ENCODE results near the gene TLL1.

TLL1 gene

DNA sequence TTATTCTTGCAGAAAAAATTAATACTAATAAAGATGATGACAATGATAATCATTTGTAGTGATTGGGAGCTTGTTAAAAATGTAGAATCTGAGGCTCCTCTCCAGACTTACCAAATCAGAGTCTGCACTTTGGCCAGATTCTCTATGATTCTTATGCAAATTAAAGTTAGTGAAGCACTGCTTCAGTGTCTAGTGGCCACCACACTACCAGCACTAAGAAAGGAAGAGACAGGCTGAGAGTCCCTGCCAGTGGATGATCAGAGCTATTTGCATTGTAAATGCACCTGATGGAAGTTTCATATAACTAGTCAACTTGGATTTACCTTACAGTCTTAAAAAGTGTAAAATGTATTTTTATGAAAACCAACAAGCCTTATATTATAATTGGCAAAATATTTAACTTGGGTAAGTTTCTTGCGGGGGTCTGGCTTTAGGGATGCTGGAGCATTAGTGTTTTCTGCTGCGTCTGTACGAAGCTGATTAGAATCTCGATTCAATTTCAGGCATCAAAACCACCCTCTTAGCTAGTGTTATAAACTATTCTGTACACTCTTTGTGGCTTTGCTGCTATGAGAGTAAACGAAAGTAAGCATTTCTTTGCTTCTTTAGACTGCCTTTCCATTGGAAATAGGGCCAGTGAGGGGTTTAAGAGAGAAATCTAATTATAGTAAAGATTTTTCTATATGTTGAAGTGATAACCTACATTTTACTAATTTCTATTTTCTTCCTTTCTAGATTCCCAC lies 114.1 kb downstream of the TLL1 start:
- no peak for TF ChIP-seq ZFX (IDR thresholded peaks at IDR 0.05)
- TF ChIP-seq, protein P1, sequence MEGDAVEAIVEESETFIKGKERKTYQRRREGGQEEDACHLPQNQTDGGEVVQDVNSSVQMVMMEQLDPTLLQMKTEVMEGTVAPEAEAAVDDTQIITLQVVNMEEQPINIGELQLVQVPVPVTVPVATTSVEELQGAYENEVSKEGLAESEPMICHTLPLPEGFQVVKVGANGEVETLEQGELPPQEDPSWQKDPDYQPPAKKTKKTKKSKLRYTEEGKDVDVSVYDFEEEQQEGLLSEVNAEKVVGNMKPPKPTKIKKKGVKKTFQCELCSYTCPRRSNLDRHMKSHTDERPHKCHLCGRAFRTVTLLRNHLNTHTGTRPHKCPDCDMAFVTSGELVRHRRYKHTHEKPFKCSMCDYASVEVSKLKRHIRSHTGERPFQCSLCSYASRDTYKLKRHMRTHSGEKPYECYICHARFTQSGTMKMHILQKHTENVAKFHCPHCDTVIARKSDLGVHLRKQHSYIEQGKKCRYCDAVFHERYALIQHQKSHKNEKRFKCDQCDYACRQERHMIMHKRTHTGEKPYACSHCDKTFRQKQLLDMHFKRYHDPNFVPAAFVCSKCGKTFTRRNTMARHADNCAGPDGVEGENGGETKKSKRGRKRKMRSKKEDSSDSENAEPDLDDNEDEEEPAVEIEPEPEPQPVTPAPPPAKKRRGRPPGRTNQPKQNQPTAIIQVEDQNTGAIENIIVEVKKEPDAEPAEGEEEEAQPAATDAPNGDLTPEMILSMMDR (conservative IDR thresholded peaks at IDR 0.05), result no peak

DNA sequence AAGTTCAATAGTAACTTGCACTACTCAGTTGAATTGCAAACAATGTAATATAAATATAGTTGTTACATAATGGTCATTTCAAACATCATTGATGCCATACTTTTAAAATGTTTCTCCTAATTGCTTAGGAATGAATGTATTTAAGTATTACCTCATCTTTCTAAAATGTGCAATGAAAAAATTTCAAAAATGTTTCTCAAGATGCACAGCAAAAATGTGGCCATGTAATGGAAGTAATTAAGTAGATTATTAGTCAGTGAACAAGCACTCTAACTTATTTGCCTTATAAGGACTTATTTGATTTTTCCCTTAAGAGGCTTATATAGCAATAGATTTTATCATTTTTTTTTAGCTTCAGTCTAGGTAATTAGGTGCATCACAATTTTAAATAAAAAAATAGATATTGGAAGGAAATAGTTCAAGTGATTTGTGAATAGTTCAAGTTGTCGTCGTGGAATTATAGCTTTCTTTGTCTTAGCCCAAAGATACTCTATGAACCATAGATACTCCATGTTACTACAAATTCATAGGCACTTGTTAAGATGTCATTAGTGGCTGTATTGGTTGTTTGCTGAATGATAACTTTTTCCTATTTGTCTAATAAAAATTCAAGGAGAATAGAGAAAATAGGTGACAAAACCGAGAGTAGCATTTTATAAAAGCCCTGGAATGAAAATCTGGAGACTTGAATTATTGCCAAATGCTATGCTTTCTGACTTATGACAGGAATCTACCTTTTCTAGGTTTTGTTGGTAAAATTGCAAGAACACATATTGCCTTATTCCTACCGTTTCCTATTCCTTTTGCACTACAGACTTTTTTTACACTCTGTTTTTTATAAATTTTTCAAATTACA lies 118.5 kb downstream of the TLL1 start:
- no peak for TF ChIP-seq ZFX (IDR thresholded peaks at IDR 0.05)
- TF ChIP-seq, protein P1 (conservative IDR thresholded peaks at IDR 0.05), result no peak
- no peak overlapping the region for H3K27ac ChIP-seq

More for the DNA sequence above, 114.1 kb downstream of the TLL1 start:
- H3K27ac ChIP-seq, result no peak overlapping the region

- TF ChIP-seq, protein P1 (conservative IDR thresholded peaks at IDR 0.05), result no peak
- no peak for TF ChIP-seq ZFX (IDR thresholded peaks at IDR 0.05)
- no peak overlapping the region for H3K27ac ChIP-seq
These were observed 119.2 kb downstream of the TLL1 start for GRCh38 chr4:165992283-165992682.

DNA sequence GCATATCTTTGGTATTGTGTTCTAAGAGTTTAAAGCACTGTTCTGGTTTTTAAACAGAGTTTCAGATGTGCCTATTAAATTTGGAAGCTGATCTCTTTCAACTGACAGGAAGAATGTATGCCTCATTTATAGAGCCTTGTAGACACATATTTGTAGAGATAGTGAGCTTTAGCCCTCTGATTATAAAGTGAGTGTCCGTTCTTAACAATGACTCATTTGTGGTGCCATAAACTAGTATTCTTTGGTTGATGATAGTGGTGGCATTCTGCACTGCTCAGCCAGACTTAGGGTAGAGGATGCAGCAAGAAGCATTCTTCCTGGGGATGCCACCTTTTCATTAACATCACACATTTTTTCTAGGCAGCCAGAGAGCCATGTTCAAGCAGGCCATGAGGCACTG lies 121.7 kb downstream of the TLL1 start:
- TF ChIP-seq, protein P1 (conservative IDR thresholded peaks at IDR 0.05), result no peak
- TF ChIP-seq ZFX (IDR thresholded peaks at IDR 0.05), result no peak
- no peak overlapping the region for H3K27ac ChIP-seq

DNA sequence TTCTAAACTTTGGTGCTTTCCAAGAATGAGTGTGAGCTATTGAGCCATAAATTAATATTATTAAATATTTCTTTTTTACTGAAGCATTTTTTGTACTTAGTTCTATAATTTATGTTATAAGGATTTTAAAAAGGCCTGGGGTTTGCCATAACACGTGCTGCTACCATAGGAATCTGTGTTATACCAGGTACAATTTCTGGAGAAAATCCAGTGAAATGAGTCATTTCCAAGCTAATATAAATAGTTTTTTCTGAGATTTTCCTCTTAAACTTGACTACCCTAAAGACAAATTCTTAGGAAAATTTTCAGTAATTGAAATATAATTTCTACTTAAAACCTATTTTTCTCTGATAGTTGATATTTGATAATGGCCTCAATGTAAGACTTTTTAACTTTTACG lies 130.8 kb downstream of the TLL1 start:
- no peak overlapping the region for H3K27ac ChIP-seq
- no peak for TF ChIP-seq ZFX (IDR thresholded peaks at IDR 0.05)
- TF ChIP-seq, protein P1 (conservative IDR thresholded peaks at IDR 0.05), result no peak

DNA sequence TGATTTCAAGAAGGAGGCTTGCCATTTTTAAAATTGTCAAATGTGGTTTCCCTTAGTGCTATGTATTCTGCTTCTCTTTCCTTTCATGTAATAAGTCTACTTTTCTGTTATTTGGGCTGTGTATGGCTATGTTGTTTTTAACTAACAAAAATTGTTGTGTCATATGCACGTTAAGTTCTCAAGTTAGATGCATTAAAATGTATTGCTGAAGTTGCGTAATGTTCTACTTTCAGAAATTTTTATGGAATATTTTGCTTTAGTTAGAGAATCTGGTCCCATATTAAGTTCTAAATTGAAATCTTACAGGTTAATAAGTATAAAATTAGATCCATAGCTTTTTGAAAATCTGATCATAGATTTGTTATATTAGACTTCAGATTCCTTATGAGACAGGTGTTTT lies 133.2 kb downstream of the TLL1 start:
- TF ChIP-seq, protein P1 (conservative IDR thresholded peaks at IDR 0.05), result no peak
- no peak for TF ChIP-seq ZFX (IDR thresholded peaks at IDR 0.05)
- no peak overlapping the region for H3K27ac ChIP-seq

- no peak for TF ChIP-seq ZFX (IDR thresholded peaks at IDR 0.05)
- TF ChIP-seq, protein P1 (conservative IDR thresholded peaks at IDR 0.05), result no peak
- H3K27ac ChIP-seq, result no peak overlapping the region
These were observed 135.5 kb downstream of the TLL1 start for GRCh38 chr4:166008510-166008909.

Data from C4-2B (cell line).